GM10266 (cell line): ENCODE data around the gene ALK.

ENCODE experiments used
- DNase-seq: peaks from one replicate; pipeline ENCODE4 v3.0.0; 2012; ENCODE audit errors: extremely low spot score
- CTCF ChIP-seq: IDR thresholded peaks from 2 replicates; pipeline ENCODE4 v1.5.1; 2012; ENCODE audit warnings: mild to moderate bottlenecking, low read depth; ENCODE audit not compliant: control insufficient read depth, insufficient read depth; ENCODE audit errors: missing control alignments

Gene ALK

GRCh38 chr2:29281086-29281915, 640.1 kb downstream of the ALK start:
- DNase-seq = no peak

GRCh38 chr2:29278966-29279365, 642.4 kb downstream of the ALK start:
- DNase-seq = no peak
- no peak for TF ChIP-seq CTCF

More at GRCh38 chr2:29281086-29281915, 640.1 kb downstream of the ALK start:
- TF ChIP-seq CTCF = no peak

DNA sequence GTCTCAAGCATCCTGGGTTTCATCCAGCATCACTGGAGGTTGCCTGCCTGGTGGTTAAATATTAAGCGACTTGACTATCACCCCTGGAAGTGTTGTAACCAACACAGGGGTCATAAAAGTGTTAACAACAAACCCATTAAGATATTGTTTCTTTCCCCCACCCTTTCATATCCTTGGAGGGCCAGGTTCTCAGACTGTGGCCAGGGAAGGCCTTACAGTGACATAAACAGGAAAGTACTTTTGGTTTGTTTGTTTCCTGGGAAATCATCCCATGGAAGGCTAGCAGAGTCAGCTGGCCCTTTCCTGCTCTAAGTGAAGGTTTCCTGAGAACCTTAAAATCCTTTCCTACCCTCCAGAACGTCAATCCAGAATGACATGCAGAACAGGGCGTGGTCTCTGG, 645.2 kb downstream of the ALK start:
- TF ChIP-seq CTCF = no peak
- no peak for DNase-seq

DNA sequence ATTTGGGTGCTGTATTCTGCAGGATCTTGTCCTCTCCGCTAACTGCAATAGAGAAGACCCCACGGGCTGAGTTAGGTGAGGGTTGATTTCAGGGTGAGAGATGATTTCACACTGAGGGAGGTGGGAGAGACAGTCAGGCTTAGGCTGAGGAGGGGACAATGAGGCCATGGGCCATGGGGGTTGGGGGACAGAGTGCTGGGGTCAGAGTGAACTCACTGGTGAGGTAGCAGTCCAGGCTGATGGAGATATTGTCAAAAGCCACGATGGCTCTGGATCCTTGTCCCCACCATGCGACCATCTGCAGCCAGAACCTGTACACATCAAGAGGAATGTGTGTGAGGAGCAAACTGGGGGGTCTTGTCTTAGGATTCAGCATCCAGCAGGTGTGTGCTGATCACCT, 646.2 kb downstream of the ALK start:
- no peak for TF ChIP-seq CTCF

DNA sequence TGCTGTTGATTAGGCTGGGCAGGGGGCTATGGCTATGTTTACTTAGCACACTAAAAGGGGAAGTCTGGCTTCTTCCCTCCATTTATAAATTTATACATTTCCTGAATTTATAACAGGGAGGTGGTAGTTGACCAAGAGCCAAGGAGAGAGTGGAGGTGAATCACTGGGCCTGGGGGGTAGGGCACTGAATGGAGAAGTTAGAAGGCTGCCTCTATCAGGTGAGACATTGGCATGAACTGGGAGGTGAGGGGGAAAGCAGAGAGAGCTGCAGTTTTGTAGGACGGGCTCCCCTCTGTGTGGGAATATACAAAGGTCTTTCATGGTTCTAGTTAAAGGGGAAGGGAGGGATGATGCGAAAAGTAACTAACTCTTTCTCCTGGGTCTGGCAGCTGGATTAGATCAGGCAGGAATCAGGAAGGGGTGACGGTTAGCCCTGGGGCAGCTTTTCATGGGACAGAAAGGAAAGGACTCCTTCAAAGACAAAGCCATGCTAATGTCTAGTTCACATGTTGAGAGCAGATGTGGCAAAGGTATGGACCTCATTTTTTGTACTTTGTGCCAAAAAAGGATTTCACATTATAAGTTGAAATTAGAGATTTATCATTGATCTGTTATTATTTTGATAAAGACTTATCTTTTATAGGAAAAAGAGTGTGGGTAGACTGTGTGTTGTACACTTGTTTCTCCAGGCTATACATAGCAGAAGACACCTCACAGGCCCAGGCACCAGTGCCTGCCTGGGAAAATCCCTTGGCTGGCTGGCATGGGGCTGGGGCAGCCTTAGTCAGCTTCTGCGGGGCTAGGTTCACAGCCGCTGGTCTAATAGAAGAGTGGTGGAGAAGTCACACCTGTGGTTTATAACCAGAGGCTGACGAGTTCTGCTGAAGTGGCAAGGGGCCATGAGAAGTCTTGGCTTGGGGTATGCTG, 647.4 kb downstream of the ALK start:
- no peak for DNase-seq
- no peak for TF ChIP-seq CTCF

More for the DNA sequence above, 646.2 kb downstream of the ALK start:
- no peak for DNase-seq

- DNase-seq = no peak
- TF ChIP-seq CTCF = no peak
Measured at GRCh38 chr2:29273004-29273684, 648.2 kb downstream of the ALK start.
